Neural cell (in vitro differentiated cells): ENCODE measurements around the gene SYT2.

Experiments used
- EZH2 ChIP-seq: fragments of 200-600, 300-800 bp; shearing (Covaris generic), sonication (generic); IDR thresholded peaks from 2 replicates; pipeline ENCODE4 v1.6.1; 2014; ENCODE audit warnings: antibody characterized with exemption, low read length, borderline replicate concordance, mild to moderate bottlenecking; ENCODE audit not compliant: insufficient read depth, poor library complexity, severe bottlenecking
- MXI1 ChIP-seq: fragments of 450-650 bp; conservative IDR thresholded peaks from 2 replicates; pipeline ENCODE4 v1.6.1; 2014; ENCODE audit warnings: antibody characterized with exemption, mild to moderate bottlenecking; ENCODE audit not compliant: poor library complexity, severe bottlenecking
- POLR2AphosphoS5 ChIP-seq: IDR thresholded peaks from 2 replicates; pipeline ENCODE4 v1.6.1; 2012
- RAD21 ChIP-seq: fragments of 450-650 bp; conservative IDR thresholded peaks from 2 replicates; pipeline ENCODE4 v1.6.1; 2014; ENCODE audit warnings: antibody characterized with exemption, mild to moderate bottlenecking, moderate library complexity
- SMC3 ChIP-seq: fragments of 450-650 bp; conservative IDR thresholded peaks from 2 replicates; pipeline ENCODE4 v1.6.1; 2014; ENCODE audit warnings: antibody characterized with exemption, mild to moderate bottlenecking, moderate library complexity; ENCODE audit not compliant: poor library complexity
- TAF1 ChIP-seq: IDR thresholded peaks from 2 replicates; pipeline ENCODE4 v1.6.1; 2012; ENCODE audit warnings: low read depth
- TF ChIP-seq, protein P1 (sequence below): fragments of 450-650 bp; IDR thresholded peaks from 2 replicates; pipeline ENCODE4 v1.5.1; 2014; ENCODE audit warnings: antibody characterized with exemption, mild to moderate bottlenecking, moderate library complexity; ENCODE audit not compliant: poor library complexity, severe bottlenecking

DNA sequence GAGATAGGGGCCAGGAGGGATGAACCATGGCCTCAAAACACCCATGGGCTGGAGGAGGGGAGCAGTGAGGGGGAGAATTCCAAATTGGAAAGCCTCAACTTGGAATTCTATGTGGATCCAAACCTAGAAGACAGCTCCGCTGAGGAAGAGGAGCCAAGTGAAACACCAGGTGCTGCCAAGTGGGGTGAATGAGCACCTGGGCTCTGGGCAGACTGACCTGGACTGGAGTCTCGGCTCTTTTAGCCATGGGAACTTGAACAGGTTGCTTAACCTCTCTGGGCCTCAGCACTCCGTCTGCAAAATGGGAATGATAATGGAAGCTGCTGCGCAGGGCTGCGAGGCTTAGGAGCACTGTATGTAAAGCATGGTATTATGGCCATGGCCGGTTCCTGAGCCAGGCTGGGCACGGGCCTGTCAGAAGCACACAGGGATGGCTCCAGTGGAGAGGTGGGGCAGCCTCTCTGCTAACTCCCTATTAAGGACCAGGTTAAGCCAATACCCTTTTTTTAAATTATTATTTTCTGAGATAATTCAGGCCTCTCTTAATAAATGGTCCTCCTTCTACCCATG is 81.5 kb downstream of the SYT2 start:
- TF ChIP-seq, protein P1, sequence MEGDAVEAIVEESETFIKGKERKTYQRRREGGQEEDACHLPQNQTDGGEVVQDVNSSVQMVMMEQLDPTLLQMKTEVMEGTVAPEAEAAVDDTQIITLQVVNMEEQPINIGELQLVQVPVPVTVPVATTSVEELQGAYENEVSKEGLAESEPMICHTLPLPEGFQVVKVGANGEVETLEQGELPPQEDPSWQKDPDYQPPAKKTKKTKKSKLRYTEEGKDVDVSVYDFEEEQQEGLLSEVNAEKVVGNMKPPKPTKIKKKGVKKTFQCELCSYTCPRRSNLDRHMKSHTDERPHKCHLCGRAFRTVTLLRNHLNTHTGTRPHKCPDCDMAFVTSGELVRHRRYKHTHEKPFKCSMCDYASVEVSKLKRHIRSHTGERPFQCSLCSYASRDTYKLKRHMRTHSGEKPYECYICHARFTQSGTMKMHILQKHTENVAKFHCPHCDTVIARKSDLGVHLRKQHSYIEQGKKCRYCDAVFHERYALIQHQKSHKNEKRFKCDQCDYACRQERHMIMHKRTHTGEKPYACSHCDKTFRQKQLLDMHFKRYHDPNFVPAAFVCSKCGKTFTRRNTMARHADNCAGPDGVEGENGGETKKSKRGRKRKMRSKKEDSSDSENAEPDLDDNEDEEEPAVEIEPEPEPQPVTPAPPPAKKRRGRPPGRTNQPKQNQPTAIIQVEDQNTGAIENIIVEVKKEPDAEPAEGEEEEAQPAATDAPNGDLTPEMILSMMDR: no peak
- TF ChIP-seq TAF1 (no peak), EZH2 (no peak), SMC3 (no peak), RAD21 (no peak), MXI1 (no peak), POLR2AphosphoS5 (no peak)
